ENCODE results near the gene RASAL2. TPM values are rescaled to one million over a fixed set of nuclear protein-coding genes. Genes with fewer than 3 reads are reported as not detected.
"Not testable (repeated sequence)": the region's sequence is repeated elsewhere in the genome, so short reads cannot be mapped to it uniquely, and the experiment has no call there.

The RASAL2 gene
- total RNA-seq, 4 donors from 2014 or later = 17.0 to 27.4 (median 20.2) TPM

DNA sequence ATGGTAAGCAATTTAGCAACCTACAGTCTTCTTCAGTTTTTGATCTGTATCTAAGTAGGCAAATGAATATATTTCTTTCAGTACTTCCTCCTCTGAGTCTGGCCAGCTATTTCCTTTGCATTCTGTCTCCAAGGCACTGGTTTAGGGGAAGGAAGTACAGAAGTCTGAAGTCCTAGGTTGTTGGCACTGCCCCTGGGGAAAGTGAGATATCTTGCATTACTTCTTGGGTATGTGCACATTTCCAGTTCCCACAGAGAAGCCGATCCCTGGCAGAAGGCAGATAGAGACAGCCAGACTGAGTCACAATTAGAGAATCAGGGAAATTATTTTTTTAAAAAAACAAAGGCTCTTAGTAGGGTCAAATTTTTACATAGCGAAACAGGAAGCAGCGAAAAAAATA is 98.8 kb downstream of the RASAL2 start:
- no peaks in the 10 kb centered on the region for H3K9me3 ChIP-seq
- no peak overlapping the region for H3K4me3 ChIP-seq
- 65 to 91% methylated on average over 2 to 3 of the region's 3 CpGs for WGBS, 2 donors (ENCODE audit: low coverage in 1 of 2)
- no peak overlapping the region for H3K27ac ChIP-seq
- no peaks in the 10 kb centered on the region for H3K27me3 ChIP-seq
- H3K36me3 ChIP-seq = no peaks in the 10 kb centered on the region
- no peaks in the 10 kb centered on the region for H3K4me1 ChIP-seq
- ATAC-seq = peak; percentile 57
- no peak for TF ChIP-seq EP300 (IDR thresholded peaks at IDR 0.05)
- TF ChIP-seq CTCF (IDR thresholded peaks at IDR 0.05) = no peak
- no peak for TF ChIP-seq POLR2A (IDR thresholded peaks at IDR 0.05)
- no peak for TF ChIP-seq POLR2AphosphoS5 (IDR thresholded peaks at IDR 0.05)

DNA sequence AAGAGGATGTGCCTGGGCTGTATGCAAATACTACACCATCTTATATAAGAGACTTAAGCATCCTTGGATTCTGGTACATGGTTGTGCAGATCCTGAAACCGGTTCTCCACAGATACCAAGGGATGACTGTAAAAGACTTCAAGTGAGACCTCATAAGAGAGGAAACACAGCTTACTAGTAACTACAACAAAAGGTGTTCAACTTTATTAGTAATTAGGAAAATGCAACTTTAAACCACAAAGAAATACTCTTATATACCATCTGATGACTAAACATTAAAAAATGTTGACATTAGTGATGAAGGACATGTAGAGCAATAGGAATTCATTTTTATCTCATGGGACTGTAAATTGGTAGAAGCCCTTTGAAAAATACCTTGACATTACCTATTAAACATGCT is 102.7 kb downstream of the RASAL2 start:
- Histone ChIP-seq H3K4me1 (no peaks in the 10 kb centered on the region), H3K4me3 (no peak overlapping the region), H3K9me3 (peaks cover 0 to 7% (median 0%) of the 10 kb centered on the region in 3 donors), H3K27ac (no peak overlapping the region), H3K36me3 (no peaks in the 10 kb centered on the region), H3K27me3 (no peaks in the 10 kb centered on the region)
- 100% methylated on average over 1 of the region's 1 CpG for WGBS, 2 donors (ENCODE audit: low coverage in 1 of 2)
- ATAC-seq = no peak
- TF ChIP-seq EP300 (IDR thresholded peaks at IDR 0.05) (no peak), POLR2A (IDR thresholded peaks at IDR 0.05) (no peak), POLR2AphosphoS5 (IDR thresholded peaks at IDR 0.05) (no peak), CTCF (IDR thresholded peaks at IDR 0.05) (no peak)

DNA sequence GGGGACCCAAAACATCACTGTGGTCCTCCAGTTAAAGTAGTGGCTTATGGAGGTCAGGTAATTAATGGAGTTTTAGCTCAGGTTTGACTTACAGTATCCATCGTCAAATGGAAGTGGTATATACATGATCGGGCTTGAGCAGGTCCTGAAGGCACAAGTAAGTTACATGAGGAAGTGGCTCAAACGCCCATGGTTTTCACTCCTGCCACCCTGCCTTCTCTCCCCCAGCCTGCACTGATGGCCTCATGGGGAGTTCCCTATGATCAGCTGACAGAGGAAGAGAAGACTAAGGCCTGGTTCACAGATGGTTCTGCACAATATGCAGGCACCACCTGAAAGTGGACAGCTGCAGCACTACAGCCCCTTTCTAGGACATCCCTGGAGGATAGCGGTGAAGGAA is 108.2 kb downstream of the RASAL2 start:
- H3K27ac ChIP-seq, ATAC-seq, H3K36me3 ChIP-seq, H3K27me3 ChIP-seq, H3K4me3 ChIP-seq, H3K4me1 ChIP-seq: not testable (repeated sequence)
- peaks cover 0 to 12% (median 0%) of the 10 kb centered on the region in 3 donors for H3K9me3 ChIP-seq
- WGBS, 2 donors (ENCODE audit: low coverage in 1 of 2) = 75 to 87% methylated on average over 2 to 3 of the region's 4 CpGs

- ATAC-seq, H3K27ac ChIP-seq, H3K4me3 ChIP-seq, H3K4me1 ChIP-seq, H3K27me3 ChIP-seq, H3K36me3 ChIP-seq: not testable (repeated sequence)
- H3K9me3 ChIP-seq = peaks cover 0 to 15% (median 0%) of the 10 kb centered on the region in 3 donors
- WGBS, 2 donors (ENCODE audit: low coverage in 1 of 2) = 67 to 100% methylated on average over 1 of the region's 2 CpGs
Measured at GRCh38 chr1:178202546-178202945, 108.6 kb downstream of the RASAL2 start.

DNA sequence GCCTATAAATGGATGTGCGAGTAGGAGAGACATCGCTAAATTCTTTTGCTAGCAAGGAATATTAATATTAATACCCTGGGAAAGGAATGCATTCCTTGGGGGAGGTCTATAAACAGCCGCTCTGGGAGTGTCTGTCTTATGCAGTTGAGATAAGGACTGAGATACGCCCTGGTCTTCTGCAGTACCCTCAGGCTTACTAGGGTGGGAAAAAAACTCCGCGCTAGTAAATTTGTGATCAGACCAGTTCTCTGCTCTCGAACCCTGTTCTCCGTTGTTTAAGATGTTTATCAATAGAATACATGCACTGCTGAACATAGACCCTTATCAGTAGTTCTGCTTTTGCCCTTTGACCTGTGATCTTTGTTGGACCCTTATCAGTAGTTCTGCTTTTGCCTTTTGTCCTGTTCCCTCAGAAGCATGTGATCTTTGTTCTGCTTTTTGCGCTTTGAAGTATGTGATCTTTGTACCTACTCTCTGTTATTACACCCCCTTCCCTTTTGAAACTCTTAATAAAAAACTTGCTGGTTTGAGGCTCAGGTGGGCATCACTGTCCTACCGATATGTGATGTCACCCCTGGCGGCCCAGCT is 114.5 kb downstream of the RASAL2 start:
- H3K4me3 ChIP-seq, H3K27me3 ChIP-seq, ATAC-seq, H3K4me1 ChIP-seq, H3K36me3 ChIP-seq, H3K27ac ChIP-seq: not testable (repeated sequence)
- 88 to 93% methylated on average over 10 to 11 of the region's 11 CpGs for WGBS, 2 donors (ENCODE audit: low coverage in 1 of 2)
- peaks cover 0 to 45% (median 0%) of the 10 kb centered on the region in 3 donors for H3K9me3 ChIP-seq

DNA sequence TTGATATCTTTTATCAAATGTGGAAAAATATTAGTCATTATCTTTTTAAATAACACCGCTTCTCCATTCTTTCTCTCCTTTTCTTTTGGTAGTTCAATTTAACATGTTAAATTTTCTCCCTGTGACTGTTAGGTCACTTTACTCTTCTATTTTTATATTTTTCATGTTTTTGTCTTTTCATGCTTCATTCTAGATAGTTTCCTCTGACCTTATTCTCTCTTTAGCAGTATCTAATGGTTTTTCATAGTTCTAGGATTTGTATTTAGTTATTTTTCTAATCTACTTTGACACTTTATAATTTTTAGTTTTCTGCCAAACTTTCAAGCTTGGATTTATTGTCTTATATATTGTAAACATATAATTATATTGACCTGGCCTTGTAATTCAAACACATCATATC is 116.0 kb downstream of the RASAL2 start:
- TF ChIP-seq CTCF (IDR thresholded peaks at IDR 0.05) (no peak), POLR2A (IDR thresholded peaks at IDR 0.05) (no peak), POLR2AphosphoS5 (IDR thresholded peaks at IDR 0.05) (no peak), EP300 (IDR thresholded peaks at IDR 0.05) (no peak)
- no peak overlapping the region for H3K27ac ChIP-seq
- ATAC-seq = no peak
- H3K9me3 ChIP-seq = peaks cover 0 to 45% (median 0%) of the 10 kb centered on the region in 3 donors
- no peaks in the 10 kb centered on the region for H3K27me3 ChIP-seq
- H3K4me3 ChIP-seq = no peak overlapping the region
- no peaks in the 10 kb centered on the region for H3K4me1 ChIP-seq
- 87 to 100% methylated on average over 1 of the region's 1 CpG for WGBS, 2 donors (ENCODE audit: low coverage in 1 of 2)
- no peaks in the 10 kb centered on the region for H3K36me3 ChIP-seq
